HL-60/S4 treated with retinoic acid at 250 ng/mL for 4 days and 3 days (cell line): ENCODE results near the gene SCAANT1.

Experiments
- in situ Hi-C: fragments of 300-500 bp; cut with MboI; formaldehyde crosslinking; loops from 2 replicates; pipeline ENCODE4 v1.7.0; 2022; ENCODE audit warnings: low sequenced_read_pairs

SCAANT1 gene

DNA sequence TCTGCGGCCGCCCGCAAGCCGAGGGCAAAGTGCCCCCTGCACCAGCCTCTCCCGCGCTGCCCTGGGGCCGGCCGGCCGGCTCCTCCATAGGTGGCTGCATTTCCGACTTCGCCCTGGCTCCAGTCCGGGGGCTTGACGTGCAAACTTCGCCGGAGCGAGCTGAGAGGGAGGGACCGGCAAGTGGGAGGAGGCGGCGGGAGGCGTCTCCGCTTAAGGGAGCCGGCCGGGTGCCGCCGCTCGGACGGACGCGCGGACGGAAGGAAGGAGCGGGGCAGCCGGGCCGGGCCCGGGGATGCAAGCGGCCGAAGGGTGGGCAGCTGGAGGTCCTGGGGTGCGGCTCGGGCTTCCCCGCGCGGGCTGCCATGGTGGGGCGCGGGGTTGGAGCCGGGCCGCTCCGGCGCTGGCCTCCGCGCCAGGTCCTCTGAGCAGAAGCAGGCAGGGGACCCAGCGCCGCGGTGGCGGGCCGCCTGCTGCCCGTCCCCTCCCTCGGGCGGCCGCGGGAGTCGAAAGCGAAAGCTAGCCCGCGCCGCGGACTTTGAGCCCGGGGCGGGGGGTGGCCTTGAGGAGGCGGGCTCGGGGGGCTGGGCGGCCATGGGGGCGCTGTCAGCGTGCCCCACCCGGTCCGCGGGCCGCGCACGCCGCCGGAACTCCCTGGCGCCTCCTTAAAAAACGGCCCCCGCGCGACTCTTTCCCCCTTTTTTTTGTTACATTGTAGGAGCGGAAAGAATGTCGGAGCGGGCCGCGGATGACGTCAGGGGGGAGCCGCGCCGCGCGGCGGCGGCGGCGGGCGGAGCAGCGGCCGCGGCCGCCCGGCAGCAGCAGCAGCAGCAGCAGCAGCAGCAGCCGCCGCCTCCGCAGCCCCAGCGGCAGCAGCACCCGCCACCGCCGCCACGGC, at the start of gene SCAANT1:
Gene SCAANT1 (minus strand): TSS at position 511 of the 895 bp plus-strand sequence.
- in situ Hi-C loops, result no loop called here

DNA sequence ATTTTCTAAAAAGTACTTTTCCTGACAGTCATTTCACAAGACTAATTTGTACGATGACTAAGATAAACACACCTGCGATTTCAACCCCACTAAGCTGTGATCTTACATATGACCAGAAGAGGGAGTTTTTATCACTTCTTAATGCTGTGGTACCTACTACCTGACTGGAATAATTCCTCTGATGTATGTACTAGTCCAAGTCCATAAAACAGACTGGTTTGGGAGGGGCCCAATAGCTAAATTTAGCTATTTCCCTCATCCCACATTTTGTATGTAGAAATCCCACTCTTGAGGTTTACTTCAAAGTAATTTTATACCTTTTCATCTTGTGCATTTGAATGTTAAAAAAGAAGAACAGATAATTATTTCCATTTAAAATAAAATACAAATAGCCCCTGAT, 49.7 kb upstream of the SCAANT1 start:
- in situ Hi-C loops, result no loop called here

DNA sequence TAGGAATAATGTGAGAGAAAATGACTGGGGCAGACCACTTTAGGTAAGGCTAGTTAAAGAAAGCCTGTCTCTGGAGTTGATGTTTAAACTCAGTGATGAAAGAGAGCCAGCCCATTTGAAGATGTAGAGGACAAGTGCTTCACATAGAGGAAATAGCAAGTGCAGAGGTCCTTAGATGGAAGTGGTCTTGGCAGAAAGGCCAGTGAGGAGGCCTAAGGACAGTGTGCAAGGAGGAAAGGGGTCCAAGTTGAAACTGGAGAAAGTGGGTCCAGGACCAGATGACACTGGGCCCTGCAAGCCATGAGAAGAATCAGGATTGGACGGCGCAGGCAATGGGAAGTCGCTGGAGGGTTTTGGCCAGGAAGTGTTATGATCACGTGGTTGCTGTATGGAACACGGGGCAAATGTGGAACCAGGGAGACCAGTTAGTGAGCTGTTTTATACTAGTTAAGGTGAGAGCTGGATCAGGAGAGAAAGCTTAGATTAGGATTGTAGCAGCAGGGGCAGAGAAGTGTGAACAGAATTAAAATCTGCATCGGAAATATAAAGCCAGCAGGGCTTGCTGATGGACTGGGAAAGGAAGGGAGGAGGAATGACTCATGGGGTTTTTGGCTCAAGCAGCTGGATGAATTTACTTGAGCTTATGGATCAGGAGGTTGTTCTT, 48.0 kb upstream of the SCAANT1 start:
- in situ Hi-C loops, result no loop called here

DNA sequence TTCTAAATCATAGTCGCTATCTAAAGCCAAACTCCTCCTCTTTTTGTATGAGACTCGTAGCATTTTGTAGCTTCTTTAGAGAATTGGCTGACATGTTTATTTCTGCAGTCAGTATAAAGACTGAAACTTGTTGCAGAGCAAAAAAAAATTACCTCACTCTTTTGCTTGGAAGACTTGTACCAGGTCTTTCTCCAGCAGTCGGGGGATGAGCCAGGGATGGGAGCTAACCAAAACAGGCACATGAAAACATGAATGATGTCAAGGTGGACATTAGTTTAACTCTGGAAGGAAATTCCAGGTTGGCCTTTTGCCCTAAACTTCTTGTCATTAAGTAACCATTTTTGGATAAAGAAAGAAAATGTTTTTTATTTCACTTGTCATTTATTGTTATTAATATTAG, 47.0 kb upstream of the SCAANT1 start:
- in situ Hi-C loops, result no loop called here

DNA sequence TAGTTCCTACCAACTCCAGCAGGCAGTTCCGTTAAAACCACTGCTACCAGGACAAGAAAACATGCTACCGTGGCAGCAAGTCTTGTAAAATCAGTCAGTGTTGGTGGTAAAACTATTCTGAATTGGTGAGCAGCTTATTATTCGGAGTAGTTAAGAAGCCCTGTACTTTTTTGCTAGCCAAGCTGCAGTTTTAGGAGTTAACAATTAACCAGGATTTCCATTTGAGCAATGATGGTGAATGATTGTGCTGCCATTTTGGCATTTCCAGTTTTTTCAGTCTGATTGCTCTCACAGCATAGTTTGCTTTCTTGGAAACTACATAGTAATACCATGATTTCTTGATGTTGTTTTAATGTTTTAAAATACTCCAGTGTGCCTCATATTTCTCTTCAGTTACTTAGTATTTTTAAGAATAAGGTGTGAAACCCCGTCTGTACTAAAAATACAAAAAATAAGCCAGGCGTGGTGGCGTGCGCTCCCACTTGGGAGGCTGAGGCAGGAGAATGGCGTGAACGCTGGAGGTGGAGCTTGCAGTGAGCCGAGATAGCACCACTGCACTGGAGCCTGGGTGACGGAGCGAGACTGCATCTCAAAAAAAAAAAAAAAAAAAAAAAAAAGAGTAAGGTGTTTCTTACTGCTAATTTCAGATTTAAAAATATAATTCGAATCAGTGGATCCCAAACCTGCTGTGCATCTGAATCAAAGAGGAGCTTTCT, 43.8 kb upstream of the SCAANT1 start:
- in situ Hi-C loops, result no loop called here

DNA sequence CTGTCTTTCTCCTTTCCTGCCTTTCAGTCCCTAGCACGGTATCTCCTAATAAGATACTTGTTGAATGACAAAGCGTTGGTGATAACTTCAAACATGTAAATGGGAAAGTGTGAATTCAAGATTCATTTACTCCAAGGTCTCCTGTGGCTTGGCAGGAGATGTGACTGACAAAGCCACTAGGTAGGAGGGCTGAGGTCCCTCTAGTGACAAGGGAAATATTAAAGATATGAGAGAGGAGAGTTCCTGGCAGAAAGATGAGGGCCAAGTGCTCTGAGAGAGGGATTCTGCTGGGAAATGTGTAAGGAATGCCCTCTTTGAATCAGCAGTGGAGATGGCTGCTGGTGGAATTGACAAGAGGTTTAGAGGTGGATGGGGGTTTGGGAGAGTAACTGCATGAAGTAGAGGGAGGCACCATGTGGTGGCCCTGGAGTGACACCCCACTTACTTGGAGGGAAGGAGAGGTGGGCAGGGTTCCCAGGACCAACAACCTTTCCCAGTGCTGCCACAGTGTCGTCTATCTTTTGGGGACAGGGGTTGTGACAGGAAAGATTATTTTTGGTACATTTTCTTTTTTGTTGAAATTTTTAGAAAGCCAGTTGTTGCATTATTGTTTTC, 43.0 kb upstream of the SCAANT1 start:
- in situ Hi-C loops, result no loop called here

DNA sequence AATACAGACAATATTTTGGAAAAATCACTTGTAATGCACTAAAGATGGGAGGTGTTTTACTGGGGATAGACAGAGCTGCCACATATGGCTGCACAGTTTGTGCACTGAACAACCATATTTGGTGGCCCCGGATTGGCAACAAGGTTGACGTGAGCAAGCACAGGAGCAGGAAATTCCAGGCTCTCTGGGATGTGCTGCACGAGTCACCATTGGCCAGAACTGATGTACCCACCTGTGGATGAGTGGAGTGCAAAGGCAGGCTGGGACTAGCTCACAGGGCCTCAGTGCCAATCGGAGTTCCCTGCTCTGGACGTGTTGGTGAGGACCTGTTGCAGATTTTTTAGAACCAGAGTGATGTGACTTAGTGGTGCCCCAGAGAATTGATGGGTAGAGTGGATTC, 42.0 kb upstream of the SCAANT1 start:
- in situ Hi-C loops, result no loop called here

DNA sequence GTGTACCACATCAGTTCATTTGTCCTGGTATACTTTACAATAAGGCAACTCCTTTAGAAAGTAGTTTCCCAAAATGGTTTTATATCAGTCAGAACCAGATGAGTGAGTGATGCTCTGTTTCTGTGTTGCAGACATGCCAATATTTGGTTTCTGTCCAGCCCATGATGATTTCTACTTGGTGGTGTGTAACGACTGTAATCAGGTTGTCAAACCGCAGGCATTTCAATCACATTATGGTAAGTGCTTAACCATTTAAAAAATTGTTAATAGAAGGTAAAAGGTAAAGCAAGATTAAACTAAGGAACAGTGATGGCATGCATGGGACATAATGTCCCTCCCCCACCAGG, 40.0 kb upstream of the SCAANT1 start:
- in situ Hi-C loops, result no loop called here

DNA sequence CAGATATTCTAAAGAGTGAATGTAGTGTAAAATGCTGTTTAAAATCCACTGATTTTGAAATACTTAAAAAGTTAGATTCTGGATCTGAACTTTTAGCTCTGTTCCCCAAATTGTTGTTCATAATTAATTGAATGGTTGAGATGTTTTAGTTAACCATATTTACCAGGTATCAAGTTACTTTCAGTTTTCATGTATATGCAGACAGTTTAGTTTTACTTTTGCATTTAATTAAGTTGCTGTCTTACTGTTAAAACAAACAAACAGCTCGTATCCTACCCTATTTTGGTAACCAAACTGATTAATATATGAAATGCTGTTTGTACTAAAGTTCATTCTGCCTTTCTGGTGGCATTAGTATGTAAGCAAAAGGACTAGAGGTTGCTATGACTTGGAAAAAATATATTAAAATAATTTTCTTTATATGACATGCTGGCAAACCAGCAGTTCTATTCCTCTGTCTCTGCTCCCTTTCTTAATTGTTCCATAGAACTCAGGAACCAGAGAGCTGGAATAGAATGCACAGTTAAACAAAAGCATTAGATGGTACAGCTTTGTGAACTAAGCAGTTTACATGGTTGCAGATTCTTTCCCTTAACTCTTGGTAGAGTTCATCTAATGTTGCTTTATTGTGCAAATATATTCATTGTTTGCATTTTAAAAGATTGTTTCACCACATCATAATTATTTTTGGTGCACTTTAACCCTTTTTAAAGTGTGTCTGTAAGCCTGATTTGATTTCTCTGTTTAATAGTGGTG, 39.5 kb upstream of the SCAANT1 start:
- in situ Hi-C loops, result no loop called here

DNA sequence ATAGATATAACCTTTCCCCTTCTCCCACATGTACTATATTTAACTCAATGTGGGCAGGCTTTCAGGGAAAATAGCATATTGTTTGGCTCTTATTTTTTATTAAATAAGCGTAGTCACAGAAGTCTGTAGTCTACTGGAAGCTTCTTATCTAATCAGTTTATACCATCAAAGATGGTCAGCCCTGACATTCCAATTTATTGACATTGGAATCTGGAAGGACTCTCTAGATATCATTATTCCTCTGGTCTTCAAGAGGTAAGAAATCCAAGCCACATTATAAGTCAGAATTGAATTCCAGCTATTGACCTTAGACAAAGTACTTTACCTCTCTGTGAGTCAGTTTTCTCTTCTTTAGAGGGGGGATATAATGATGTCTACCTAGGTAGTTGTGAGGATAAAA, 38.5 kb upstream of the SCAANT1 start:
- in situ Hi-C loops, result no loop called here

DNA sequence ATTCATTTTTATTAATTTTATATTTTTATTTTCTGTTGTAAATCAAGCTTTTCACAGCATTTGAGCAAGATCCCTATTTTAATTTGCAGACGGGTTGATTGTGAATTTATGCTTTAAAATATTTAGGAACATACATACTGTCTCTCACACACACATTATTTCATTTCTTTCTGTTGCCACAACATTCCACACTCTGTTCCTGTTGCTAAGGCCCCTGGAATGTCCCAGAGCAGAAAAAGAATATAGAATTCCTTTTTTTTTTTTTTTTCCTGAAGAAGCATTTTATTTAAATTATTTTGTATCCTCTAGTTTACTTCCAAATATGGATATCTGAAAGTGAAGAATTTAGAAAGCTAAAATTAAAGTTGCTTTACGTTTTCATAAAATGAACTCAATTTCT, 36.8 kb upstream of the SCAANT1 start:
- in situ Hi-C loops, result no loop called here

DNA sequence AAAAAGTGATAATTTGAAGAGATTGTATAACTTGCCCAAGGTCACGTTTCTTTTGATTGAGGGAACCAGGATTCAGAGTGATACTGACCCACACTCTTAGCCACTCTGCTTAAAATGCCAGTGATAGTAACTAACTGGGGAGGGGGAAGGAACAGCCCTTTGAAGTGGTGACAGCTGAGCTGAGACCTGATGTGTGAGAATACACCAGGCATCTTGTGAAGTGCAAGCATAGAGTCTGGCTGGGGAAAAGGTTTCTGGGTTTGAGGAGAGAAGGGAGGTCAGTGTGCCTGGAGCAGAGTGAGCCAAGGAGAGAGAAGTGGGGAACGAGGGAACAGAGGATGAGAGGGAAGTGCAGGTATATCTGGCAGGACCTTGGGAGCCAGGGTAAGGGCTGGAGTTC, 35.4 kb upstream of the SCAANT1 start:
- in situ Hi-C loops, result no loop called here

DNA sequence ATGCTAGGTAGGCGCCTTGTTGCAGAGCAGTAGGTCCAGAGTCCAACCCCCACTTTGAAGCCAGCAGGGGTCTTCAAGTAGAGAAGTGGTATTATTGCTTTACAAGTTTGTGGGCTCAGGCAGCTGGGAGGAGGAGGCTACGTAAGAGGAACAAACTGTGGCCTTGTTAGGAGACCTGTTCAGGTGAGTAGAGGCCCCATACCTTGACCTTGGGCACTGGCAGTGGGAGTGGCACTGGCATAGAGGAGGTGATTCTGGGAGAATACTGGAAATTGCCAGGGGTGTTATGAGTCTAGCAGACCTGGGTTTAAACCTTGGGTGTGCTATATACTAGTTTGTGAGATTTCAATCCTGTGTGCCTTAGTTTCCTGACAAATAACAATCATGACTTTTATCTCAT, 34.6 kb upstream of the SCAANT1 start:
- in situ Hi-C loops, result no loop called here

DNA sequence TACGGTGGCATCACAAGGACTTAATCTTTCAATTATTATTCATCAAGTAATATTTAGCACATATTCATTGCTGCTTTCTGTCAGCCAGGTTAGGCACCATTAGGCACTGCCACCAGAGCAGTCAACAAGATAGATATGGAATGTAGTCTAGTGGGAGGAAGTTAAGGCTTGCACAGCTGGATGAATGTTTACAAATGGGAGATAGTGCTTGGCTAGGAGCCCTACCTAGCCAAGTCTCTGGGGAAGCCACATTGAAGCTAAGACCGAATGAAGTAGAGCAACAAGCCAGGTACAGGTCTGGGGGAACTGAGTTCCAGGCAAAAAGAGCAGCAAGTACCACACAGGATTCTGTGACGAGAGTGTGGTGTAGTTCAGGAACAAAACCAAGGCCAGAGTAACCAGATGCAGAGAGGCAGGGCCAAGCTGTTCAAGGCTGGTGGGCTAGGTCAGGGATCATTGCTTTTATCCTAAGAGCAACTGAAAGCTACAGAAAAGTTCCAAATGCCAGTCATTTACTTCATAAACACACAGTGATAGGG, 33.4 kb upstream of the SCAANT1 start:
- in situ Hi-C loops, result no loop called here

DNA sequence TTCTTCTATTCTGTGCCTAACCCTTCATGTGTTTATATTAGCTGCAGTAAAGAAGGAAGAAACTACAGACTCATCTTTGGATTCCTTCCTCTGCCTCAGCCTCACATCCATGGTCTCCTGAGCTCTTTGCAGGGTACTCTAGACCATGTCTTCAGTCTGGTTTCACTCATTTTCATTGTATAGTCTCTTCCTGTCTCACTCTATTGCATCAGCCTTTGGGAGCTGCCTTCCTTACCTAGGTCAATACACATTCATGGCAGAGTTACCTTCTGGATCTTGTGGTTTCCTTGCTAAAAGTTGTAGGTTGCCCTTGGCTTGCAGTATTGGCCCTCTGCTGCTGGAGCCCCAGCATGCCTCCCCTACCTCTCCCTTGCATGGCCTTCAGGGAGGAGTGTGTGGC, 31.5 kb upstream of the SCAANT1 start:
- in situ Hi-C loops, result no loop called here

DNA sequence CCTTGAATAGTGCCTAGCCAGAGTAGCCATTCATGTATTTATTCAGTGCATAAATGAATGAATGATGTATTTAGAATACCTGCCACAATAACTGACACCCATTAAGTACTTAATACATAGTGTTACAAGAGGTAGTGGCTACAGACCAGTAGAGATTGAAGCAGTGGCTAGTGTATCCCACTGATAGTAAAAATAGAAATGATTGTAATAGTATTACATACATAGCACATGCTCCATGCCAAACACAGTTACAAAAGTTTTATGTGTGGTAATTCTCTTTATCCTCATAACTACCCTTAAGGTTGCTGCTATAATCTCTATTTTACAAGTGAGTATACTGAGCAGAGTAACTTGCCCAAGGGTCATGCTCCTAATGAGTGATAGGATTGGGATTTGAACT, 30.3 kb upstream of the SCAANT1 start:
- in situ Hi-C loops, result no loop called here

DNA sequence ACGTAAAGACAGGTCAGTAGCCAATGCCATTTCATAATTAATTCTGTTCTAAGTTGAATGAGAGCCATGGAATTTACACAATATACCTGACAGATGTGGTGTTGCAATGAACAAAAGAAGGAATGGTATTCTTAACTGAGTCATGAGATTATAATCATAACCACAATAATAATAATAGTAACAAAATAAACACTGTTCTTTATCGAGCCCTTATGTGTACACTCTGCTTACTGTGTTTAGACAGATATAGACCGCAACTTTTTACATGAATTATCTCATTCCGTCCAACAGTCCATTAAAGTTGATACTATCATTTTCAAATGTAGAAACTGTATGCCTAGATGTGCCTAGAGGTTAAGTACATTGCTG, 28.2 kb upstream of the SCAANT1 start:
- in situ Hi-C loops, result no loop called here

DNA sequence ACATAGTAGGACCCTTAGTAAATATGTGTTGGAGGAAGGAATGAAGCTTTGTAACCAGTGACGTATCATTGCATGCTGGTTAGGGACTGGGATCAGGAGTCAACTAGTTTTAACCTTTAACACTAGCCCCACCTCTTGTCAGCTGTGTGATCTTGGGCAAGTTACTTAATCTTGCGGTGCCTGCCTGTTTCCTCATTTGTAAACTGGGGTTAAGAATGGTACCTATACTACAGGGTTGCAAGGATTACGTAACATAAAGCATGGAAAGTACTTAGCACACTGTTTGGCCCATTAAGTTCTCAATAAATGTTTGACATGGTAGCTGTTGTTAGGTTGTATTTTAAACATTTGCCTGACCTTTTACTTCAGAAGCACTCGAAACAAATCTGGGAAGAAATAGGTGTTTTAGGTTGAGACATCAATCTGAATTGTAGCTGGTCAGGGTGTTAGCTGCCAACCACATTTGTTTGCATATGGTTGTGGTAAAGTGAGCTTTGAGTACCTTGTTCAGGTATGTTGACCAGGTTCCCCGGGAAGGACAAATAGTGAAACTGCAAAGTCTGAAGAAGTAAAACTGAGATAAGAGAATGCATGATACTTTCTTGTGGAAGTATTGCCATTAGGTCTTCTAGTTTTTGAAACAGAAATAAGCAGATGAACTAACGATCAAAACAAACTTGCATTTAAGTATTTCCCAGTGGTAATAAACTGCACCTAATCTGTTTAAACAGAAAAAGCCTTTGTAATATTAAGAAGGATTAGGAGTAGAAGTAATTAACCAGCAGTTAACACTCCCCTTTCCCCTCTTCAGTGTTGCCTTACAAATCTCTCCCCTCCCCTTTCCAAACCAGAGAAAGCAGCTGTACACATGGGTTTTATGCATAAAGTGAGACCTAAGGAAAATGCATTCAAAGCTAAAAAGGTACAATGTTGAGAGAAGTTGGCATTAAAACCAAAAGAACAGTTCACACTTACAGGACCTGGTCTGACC, 25.8 kb upstream of the SCAANT1 start:
- in situ Hi-C loops, result no loop called here

DNA sequence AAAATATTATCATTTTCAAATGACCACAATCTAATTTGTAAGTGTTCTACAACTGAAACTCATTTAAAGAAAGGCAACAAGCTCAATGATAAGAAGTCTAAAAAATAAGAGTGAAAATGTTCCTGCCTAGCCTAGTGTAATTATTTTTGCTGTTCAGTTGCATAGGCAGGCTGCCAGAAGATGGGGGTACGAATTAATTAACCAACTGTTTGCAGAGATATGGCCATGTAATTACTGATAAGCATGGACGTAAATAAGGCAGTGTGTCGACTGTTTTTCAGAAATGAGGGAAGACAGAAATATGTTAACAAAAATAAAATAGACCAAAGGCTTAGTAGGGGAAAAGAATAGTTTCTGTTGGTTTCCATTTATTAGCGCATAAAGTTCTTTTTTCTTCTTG, 24.7 kb upstream of the SCAANT1 start:
- in situ Hi-C loops, result no loop called here
